Suprapubic skin (tissue), 4 donors: ENCODE data around the gene NANOS3.

Experiments used
- CTCF ChIP-seq, 2 donors: fragments of 200-600 bp in 1 of 2; fragments of 450-650 bp in 1 of 2; sonication (generic) in 1 of 2; IDR thresholded peaks; one replicate each; pipeline ENCODE4 v1.5.1; 2016 to 2019; ENCODE audit warnings: antibody characterized with exemption in 2 of 2, mild to moderate bottlenecking in 1 of 2, moderate library complexity in 1 of 2
- POLR2A ChIP-seq, 2 donors: fragments of 450-650 bp; IDR thresholded peaks; one replicate each; pipeline ENCODE4 v1.6.1; 2017; ENCODE audit warnings: antibody characterized with exemption in 2 of 2, mild to moderate bottlenecking in 2 of 2, moderate library complexity in 2 of 2
- POLR2AphosphoS5 ChIP-seq, 3 donors: sonication (generic); formaldehyde crosslinking; IDR thresholded peaks; one replicate each; pipeline ENCODE4 v1.6.1; 2017; ENCODE audit warnings: antibody characterized with exemption in 3 of 3

- TF ChIP-seq POLR2AphosphoS5 (IDR thresholded peaks at IDR 0.05) = peak in 1 of 3 donors; percentile 57
- no peak for TF ChIP-seq CTCF (IDR thresholded peaks at IDR 0.05)
- no peak for TF ChIP-seq POLR2A (IDR thresholded peaks at IDR 0.05)
These were observed 28.9 kb downstream of the NANOS3 start, which contains the start of the genes BRME1 and CC2D1A for GRCh38 chr19:13905634-13906520.
